Measurements from ENCODE around the gene C17orf114.
A peak's percentile ranks its signal among the peaks of the same experiment; 100 is the strongest.
"Not testable (repeated sequence)": the region's sequence is repeated elsewhere in the genome, so short reads cannot be mapped to it uniquely, and the experiment has no call there.

C17orf114 gene

GRCh38 chr17:4833941-4834680, 32.0 kb upstream of the C17orf114 start:
- H3K4me3 Mint-ChIP-seq, result peak overlapping the region; percentile 93
- TF ChIP-seq CTCF (conservative IDR thresholded peaks at IDR 0.05), result no peak
- peak overlapping the region; percentile 36 for H3K27ac Mint-ChIP-seq (ENCODE audit: unreplicated experiment)
- DNase-seq (ENCODE audit: low read depth, low spot score), result no peak
- H3K4me1 Mint-ChIP-seq, result peaks cover 31% of the 10 kb centered on the region
- H3K27me3 Mint-ChIP-seq (ENCODE audit: low read depth), result no peaks in the 10 kb centered on the region
- H3K9me3 Mint-ChIP-seq, result no peaks in the 10 kb centered on the region
- H3K36me3 Mint-ChIP-seq (ENCODE audit: low read depth), result no peaks in the 10 kb centered on the region

DNA sequence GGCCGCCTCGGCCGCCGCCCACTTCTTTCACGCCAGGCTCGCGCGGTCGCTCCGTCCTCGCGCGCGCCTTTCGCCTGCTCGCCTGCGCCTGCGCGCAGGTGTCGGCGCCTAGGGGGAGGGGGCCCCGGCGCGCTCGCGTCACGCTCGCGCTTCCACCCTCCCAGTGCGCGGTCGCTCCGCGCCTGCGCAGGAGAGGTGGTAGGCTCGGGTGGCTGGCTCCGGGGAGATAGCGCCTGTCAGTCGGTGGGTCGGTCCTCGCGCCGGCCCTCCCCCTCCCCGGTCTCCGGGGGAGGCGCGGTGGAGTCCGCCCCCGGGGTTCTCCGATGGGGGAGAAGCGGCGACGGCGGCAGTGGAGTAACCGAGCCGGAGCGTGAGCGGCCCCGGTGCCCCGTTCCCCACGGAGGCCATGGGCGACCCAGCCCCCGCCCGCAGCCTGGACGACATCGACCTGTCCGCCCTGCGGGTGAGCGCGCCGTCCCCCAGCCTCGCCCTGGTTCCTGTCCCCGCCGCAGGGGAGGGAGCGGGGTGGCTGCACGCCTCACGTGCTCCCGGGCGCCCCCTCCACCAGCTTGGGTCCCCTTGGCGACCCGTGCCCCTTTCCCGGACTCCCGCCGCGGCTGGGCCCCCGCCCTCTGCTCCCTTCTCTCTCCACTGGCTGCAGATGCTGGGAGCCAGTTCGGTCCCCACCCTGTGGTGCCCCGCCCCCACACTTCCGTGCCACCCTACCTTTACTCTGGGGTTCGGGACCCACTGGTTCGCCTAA, 31.2 kb upstream of the C17orf114 start, which contains the start of gene MINK1:
TSS of gene MINK1 (plus strand) at position 163 of the 763 bp plus-strand sequence. CDS start at position 407, 244 bp downstream.
- Mint-ChIP-seq H3K4me3 (peak within 1 kb of the TSS; percentile 93), H3K27me3 (ENCODE audit: low read depth) (no peaks in the 10 kb centered on the region), H3K27ac (ENCODE audit: unreplicated experiment) (peak within 1 kb of the TSS; percentile 99), H3K9me3 (no peaks in the 10 kb centered on the region), H3K36me3 (ENCODE audit: low read depth) (no peaks in the 10 kb centered on the region), H3K4me1 (peaks cover 31% of the 10 kb centered on the region)
- no peak for TF ChIP-seq CTCF (conservative IDR thresholded peaks at IDR 0.05)
- peak; percentile 75 for DNase-seq (ENCODE audit: low read depth, low spot score)

DNA sequence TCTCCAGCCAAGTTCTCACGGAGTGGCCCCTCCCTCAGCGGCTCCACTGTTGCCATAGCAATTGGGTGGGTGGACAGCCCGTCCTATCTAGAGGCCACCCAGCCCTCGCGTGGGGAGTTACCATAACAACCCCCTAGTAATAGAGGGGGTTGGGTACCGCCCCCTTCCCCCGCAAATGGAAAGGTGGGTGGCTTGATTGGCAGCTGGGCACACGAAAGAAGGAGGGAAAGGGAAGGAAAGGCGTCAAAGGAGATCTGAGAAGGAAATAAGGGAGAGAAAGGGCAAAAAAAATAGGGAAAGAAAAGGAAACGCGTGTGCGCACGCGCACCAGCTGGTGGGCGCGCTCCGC, 30.7 kb upstream of the C17orf114 start:
- DNase-seq (ENCODE audit: low read depth, low spot score); H3K36me3 Mint-ChIP-seq (ENCODE audit: low read depth); H3K27me3 Mint-ChIP-seq (ENCODE audit: low read depth); H3K9me3 Mint-ChIP-seq: not testable (repeated sequence)
- peaks cover 29% of the 10 kb centered on the region for H3K4me1 Mint-ChIP-seq
- peak overlapping the region; percentile 99 for H3K27ac Mint-ChIP-seq (ENCODE audit: unreplicated experiment)
- peak overlapping the region; percentile 93 for H3K4me3 Mint-ChIP-seq

GRCh38 chr17:4827399-4827798, 25.3 kb upstream of the C17orf114 start:
- no peak for DNase-seq (ENCODE audit: low read depth, low spot score)
- no peak for TF ChIP-seq CTCF (conservative IDR thresholded peaks at IDR 0.05)
- Mint-ChIP-seq H3K4me3 (no peak overlapping the region), H3K27ac (ENCODE audit: unreplicated experiment) (no peak overlapping the region), H3K36me3 (ENCODE audit: low read depth) (no peaks in the 10 kb centered on the region), H3K9me3 (no peaks in the 10 kb centered on the region), H3K27me3 (ENCODE audit: low read depth) (no peaks in the 10 kb centered on the region), H3K4me1 (no peaks in the 10 kb centered on the region)

- H3K4me1 Mint-ChIP-seq, result no peaks in the 10 kb centered on the region
- H3K27ac Mint-ChIP-seq (ENCODE audit: unreplicated experiment), result no peak overlapping the region
- H3K36me3 Mint-ChIP-seq (ENCODE audit: low read depth), result peaks cover 5% of the 10 kb centered on the region
- H3K27me3 Mint-ChIP-seq (ENCODE audit: low read depth), result no peaks in the 10 kb centered on the region
- no peak for TF ChIP-seq CTCF (conservative IDR thresholded peaks at IDR 0.05)
- H3K4me3 Mint-ChIP-seq, result no peak overlapping the region
- no peak for DNase-seq (ENCODE audit: low read depth, low spot score)
- no peaks in the 10 kb centered on the region for H3K9me3 Mint-ChIP-seq
Measured at GRCh38 chr17:4823373-4824089, 21.4 kb upstream of the C17orf114 start.
